Measurements from ENCODE around the gene COL24A1.
A peak's percentile ranks its signal among the peaks of the same experiment; 100 is the strongest.
"Not testable (repeated sequence)": the region's sequence is repeated elsewhere in the genome, so short reads cannot be mapped to it uniquely, and the experiment has no call there.

Gene COL24A1

DNA sequence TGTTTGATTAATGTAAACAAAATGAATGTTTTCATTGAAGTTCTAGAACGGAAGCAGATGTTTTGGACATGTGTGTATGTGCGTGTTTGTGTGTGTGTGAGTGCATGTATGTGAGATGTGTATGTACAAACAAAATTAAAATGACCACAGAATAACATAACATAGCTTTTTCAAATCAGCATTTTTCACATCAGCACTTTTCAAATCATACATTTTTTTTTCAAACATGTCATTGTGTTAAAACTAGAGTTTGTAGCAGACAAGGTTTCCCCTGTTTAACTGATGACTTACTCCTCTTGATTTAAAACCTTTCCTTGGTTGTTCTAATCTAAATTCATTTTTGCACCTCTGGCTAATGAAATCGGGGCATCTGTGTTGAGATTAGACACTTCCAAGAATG lies 412.8 kb downstream of the COL24A1 start:
- DNase-seq (ENCODE audit: low read depth): no peak
- no peak overlapping the region for H3K4me3 ChIP-seq (ENCODE audit: low read depth, low read length)

DNA sequence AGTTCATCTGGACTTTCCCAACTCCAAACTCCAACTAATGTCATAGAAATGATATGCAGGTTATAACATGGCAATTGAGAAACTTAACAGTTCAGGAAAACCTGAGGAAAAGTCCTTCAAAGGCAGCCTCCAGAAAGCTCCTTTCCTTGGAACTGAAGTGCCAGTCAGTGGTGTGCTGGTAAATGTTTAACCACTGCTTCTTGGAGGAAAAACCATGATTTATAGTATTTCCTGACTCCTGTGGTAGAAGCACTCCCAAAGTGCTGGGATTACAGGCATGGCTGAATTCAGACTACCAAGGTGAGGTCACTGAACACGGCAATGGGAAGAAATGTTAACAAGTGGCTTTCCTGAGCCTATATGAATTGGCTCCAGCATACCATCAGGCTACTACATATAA lies 421.6 kb downstream of the COL24A1 start:
- DNase-seq (ENCODE audit: low read depth): no peak
- no peak overlapping the region for H3K4me3 ChIP-seq (ENCODE audit: low read depth, low read length)

DNA sequence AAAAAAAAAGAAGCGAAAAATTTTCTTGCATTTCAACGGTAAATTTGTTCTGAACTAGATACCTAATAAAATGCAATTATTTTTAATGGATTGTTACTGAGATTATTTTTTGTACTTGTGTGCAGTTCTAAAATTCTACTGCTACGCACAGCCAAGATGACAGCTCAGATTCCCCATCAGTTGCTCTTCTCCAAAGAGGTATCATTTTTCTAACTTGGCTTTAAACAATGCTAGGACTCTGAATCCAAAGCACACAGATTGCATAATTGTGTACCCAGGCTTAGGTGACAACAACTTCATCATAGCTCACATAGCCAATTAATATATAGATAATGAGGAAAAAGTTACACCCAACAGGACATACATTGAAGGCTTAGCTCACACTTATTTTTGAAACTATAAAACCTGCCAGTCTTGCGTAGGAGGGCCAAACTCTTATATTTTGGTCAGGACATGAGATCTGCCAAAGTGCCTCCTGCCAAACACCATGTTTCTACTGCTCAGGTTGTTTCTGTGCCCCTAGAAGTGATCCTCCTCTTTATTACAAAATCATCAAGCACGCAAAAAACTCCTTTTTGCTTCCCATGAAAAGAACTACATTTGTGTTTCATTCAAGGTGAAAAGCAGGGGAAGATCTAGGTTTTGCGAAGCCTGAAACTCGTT lies 437.8 kb downstream of the COL24A1 start:
- H3K4me3 ChIP-seq (ENCODE audit: low read depth, low read length): no peak overlapping the region
- DNase-seq (ENCODE audit: low read depth): no peak

DNA sequence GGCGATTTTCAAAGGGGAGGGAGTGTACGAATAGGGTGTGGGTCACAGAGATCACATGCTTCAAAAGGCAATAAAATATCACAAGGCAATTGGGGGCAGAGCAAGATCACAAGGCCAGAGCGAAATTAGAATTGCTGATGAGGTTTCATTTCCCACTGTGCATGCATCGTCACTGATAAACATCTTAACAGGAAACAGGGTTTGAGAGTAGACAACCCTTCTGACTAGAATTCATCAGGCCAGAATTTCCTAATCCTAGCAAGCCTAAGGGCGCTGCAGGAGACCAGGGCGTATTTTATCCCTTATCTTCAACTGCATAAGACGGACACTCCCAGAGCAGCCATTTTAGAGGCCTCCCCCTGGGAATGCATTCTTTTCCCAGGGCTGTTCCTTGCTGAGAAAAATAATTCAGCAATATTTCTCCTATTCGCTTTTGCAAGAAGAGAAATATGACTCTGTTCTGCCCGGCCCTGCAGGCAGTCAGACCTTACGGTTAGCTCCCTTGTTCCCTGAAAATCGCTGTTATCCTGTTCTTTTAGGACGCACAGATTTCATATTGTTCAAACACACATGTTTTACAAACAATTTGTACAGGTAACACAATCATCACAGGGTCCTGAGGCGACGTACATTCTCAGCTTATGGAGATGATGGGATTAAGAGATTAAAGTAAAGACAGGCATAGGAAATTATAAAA lies 442.0 kb downstream of the COL24A1 start:
- not testable (repeated sequence) for H3K4me3 ChIP-seq (ENCODE audit: low read depth, low read length); DNase-seq (ENCODE audit: low read depth)

DNA sequence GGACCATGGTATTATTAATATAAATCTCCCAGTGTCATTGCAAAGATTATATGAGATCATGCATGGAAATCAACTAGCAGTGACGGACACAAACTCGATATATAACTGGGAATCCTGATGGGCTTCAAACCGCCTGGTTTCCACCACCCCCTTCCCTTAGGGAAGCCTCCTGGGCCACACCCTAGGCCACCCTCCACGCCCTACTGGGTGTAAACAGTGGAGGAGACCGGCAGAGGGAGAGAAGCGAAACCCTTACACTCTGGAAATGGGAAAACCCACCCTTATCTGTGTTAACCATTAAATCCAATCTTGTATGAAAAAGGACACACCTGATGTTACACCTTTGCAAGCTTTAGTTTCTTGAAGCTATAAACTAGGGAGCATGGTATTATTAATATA lies 447.7 kb downstream of the COL24A1 start:
- DNase-seq (ENCODE audit: low read depth): no peak
- H3K4me3 ChIP-seq (ENCODE audit: low read depth, low read length): peak overlapping the region; percentile 94

DNA sequence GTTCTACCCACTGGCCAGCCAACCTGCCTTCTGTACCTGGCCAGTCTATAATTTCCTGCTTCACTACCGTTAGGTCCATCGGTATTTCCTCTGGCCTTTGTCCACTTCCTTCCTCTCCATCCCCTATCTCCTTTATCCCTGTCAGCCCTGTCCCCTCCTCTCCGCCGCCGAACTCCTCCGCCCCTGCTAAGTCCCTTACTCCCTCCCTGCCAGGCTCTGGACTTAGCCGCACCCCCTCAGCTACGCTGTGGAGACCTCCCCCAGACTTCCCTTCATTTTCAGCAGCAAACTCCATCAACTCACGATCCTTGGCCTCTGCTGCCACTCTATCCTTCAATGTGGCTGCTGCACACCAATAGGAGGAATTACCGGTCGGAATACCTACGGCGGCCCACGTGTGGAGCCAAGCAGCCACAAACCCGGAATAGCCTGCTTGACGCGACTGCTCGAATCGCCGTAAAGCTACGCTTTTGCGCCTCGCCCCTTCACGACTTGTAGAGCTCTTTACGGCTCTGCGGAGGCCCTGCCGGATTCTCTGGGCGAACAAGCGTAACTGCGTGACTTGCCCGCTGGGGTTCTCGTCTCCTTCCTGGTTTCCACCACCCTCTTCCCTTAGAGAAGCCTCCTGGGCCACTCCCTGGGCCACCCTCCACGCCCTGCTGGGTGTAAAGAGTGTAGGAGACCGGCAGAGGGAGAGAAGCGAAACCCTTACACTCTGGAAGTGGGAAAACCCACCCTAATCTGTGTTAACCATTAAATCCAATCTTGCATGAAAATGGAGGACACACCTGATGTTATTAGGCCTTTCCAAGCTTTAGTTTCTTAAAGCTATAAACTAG lies 448.4 kb downstream of the COL24A1 start, which contains the start of gene ZNHIT6:
Gene ZNHIT6 (minus strand): TSS at position 444 of the 839 bp plus-strand sequence. CDS start 149 bp downstream, at position 295.
- peak; percentile 92 for DNase-seq (ENCODE audit: low read depth)
- H3K4me3 ChIP-seq (ENCODE audit: low read depth, low read length): peak within 1 kb of the TSS; percentile 94

DNA sequence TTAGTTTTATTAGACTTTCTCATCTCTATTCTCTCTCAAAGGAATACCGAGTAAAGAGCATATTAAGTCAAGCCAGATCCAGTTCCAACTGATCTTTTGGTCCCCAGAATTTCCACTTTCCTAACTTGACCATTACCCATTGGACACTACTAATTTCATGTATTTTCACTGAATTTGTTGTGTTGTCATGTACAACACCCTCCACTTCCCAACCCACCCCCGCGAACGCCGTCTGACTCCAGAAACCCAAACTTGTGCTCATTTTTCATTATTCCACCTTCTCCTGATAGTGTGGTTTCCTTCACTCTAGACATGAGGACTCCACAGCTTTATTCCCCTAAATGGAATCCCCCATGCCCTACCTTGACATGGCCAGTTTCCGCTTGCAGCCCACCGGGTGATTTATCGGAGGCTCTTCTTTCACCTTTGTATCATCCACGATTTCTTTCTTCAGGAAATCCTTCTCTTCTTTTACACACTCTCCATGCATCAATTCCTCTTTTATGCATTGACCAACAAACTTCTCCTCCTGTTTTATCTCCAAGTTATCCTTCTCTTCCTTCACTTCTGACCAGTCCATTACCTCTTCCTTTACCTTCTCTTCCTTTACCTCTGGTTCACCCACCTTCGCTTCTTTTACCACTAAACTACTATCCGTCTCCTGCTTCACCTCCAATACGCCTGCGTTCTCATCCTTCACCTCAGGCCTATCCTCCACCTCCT lies 449.1 kb downstream of the COL24A1 start:
- H3K4me3 ChIP-seq (ENCODE audit: low read depth, low read length): peak overlapping the region; percentile 94
- no peak for DNase-seq (ENCODE audit: low read depth)

DNA sequence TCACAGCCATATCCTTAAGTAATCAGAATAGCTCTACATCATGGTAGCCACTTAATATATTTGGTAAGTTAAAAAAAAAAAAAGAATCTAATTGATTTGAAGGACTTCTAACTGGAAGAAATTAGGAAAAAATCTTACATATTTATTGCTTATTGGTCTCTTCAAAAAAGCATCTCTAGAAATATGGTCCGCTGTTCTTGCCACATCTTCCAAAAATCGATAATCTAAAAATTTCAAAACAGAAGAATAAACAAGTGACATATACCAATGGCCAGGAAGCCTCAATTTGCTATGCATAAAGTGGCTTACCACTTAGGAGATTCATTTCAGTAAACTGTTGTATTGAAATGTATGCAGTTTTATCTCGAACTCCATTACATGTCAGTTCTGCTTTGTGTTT lies 450.6 kb downstream of the COL24A1 start:
- H3K4me3 ChIP-seq (ENCODE audit: low read depth, low read length): no peak overlapping the region
- DNase-seq (ENCODE audit: low read depth): no peak

DNA sequence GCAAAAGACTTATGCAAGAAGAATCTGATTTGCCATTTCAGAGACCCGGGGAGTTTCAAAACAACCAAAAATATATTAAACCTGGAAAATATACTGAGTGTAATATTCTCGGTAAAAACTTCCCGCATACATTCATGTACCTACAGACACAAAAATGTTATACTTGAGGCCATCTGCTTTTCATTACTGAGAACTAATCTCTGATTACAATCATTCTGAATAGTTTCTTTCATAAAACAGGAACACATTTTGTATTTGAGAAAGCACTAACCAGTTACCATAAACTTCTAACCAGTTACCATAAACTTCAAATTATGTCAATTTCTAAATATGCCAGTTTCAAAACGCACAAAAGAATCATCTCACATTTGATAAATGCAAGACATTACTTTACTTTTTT lies 456.1 kb downstream of the COL24A1 start:
- DNase-seq (ENCODE audit: low read depth): no peak
- H3K4me3 ChIP-seq (ENCODE audit: low read depth, low read length): no peak overlapping the region

DNA sequence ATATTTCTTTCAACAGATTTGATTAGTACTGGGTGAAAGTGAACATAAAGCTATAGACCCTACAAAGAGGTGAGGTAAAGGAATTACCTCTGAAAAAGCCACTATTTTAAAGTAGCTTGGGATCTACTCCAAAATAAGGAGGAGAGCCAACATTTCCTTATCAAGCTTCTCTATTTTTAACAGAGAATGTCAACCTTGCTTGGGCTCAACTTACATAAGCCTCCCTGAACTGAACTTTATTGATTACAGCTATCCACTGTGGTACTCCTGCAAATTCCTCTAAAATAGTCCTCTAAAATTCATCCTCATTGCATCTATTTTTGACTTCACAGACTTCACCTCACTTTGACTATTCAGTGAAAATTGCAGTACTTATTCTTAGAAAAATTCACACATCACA lies 458.7 kb downstream of the COL24A1 start:
- H3K4me3 ChIP-seq (ENCODE audit: low read depth, low read length): no peak overlapping the region
- no peak for DNase-seq (ENCODE audit: low read depth)

DNA sequence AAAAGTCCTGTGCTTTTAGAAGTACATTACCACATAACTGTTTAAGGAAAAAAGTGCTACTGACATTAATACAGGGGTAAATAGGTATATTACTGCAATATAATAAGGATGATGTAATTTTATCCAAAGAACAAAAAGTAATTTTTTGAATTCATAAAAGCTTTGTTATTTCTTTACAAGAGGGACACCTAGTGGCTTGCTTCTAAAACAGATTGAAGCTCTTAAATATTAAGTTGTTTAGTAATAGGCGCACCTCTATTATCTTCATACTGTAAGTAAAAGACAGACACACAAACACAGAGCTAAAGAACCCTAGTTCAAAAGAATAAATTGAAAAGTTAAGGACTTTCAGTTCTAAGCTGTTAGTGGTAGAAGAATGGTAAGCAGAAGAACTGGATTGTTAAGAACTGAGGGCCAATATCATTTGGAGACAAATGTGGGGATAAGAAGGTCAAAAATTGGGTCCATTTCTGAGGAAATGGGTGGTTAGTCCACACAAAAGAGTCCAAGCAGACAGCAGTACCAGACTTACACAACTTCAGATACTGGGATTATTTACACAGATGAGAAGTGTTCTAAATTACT lies 463.8 kb downstream of the COL24A1 start:
- peak; percentile 22 for DNase-seq (ENCODE audit: low read depth)
- H3K4me3 ChIP-seq (ENCODE audit: low read depth, low read length): no peak overlapping the region

DNA sequence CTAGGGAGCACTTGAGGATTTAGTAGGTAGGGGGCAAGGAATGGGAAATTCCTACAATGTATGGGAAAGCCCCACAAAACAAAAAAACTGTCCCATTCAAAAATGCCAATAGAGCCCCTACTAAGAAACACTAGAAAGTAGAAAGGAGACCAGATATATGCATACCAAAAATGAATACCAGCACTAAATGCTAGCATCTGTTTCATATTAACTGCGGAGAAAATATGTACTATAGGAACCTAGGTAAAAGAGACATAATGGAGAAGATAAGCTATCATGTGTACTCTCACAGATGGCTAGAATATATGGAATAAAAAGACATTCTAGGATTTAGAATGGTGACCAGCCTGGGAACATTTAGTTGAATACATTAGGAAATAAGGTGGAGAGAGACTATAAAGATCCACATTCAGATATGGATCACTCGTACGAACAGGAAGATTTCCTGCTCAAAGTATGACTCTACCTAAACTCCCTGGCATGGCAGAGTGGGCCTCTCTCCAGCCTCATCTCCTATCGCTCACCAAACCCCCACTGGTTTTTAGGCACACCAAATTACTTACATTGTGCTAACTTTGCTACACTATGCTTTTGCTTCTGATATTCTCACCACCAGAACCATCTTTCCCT lies 466.7 kb downstream of the COL24A1 start:
- no peak for DNase-seq (ENCODE audit: low read depth)
- no peak overlapping the region for H3K4me3 ChIP-seq (ENCODE audit: low read depth, low read length)

DNA sequence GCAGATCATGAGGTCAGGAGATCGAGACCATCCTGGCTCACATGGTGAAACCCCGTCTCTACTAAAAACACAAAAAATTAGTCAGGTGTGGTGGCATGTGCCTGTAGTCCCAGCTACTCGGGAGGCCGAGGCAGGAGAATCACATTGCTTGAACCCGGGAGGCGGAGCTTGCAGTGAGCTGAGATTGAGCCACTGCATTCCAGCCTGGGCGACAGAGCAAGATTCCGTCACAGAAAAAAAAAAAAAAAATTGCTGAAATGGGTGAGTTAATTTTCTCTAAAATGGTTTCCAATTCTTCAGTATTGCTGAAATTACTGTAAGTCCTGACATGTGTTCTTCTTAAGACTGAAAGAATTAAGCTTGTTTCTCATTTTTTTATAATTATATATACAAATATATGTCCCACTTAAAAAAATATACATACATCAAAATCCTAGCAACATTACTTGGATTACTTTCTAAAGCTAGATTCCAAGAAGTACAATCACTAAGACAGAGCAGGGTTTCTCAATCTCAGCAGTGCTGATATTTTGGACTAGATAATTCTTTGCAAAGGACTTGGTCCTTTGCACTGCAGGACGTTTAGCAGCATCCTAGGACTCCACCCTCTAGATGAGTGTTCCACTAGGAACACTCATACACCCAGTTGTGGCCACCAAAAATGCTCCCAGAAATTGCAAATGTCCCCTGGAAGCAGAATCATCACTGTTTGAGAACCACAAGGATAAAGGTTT lies 473.1 kb downstream of the COL24A1 start:
- H3K4me3 ChIP-seq (ENCODE audit: low read depth, low read length): no peak overlapping the region
- DNase-seq (ENCODE audit: low read depth): no peak

DNA sequence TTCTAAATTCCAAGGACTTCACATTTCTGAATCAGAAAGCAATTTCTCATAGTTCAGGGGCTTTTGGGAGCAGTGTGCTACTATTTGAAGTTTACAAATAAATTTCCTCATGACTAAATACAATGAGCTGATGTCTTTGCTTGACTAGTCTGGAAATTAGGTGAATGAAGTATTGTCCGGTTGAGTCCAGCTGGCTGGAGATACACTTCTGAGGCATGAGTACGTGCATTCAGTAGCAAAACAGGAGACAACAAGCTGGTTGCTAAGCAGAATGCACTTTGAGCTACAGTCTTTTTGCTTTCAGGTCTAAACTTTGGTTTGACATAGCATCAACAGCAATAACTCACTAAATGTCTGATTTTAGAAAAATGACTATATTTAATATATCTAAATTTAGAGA lies 475.5 kb downstream of the COL24A1 start:
- H3K4me3 ChIP-seq (ENCODE audit: low read depth, low read length): no peak overlapping the region
- peak; percentile 8 for DNase-seq (ENCODE audit: low read depth)
